Fibroblast of lung (primary cell): ENCODE results near the gene HRG. TPM values are rescaled to one million over a fixed set of nuclear protein-coding genes. Genes with fewer than 3 reads are reported as not detected.

Experiments used
- DNase-seq, 2 donors: peaks; one replicate each; pipeline versions ENCODE4 v3.0.0 to v3.0.0-alpha.2; 2010; ENCODE audit warnings: low read depth in 2 of 2
- H2AFZ ChIP-seq: 2 replicates; pipeline ENCODE4 v1.5.1; 2012; ENCODE audit warnings: low read length, control low read depth, inconsistent platforms
- H3K27ac ChIP-seq: 2 replicates; pipeline ENCODE4 v1.5.1; 2011; ENCODE audit warnings: low read length, control low read depth; ENCODE audit not compliant: insufficient read depth
- H3K27me3 ChIP-seq: 2 replicates; pipeline ENCODE4 v1.5.1; 2011; ENCODE audit warnings: mild to moderate bottlenecking, low read length; ENCODE audit not compliant: control insufficient read depth, insufficient read depth
- H3K36me3 ChIP-seq: 2 replicates; pipeline ENCODE4 v1.5.1; 2011; ENCODE audit warnings: low read length; ENCODE audit not compliant: control insufficient read depth, insufficient read depth
- H3K4me1 ChIP-seq: 2 replicates; pipeline ENCODE4 v1.5.1; 2011; ENCODE audit warnings: low read length; ENCODE audit not compliant: control insufficient read depth, insufficient read depth; ENCODE audit errors: extremely low read depth
- H3K4me2 ChIP-seq: 2 replicates; pipeline ENCODE4 v1.5.1; 2011; ENCODE audit warnings: low read length, control low read depth; ENCODE audit not compliant: insufficient read depth; ENCODE audit errors: extremely low read depth
- H3K4me3 ChIP-seq, 4 experiments: fragments of 200-600 bp in 1 of 4; sonication (generic) in 1 of 4; replicated peaks in 1 of 4; 2 replicates each; pipeline ENCODE4 v1.5.1; 2011 to 2016; ENCODE audit warnings: low read length in 4 of 4, low read depth in 3 of 4, mild to moderate bottlenecking in 3 of 4, control low read depth in 2 of 4, inconsistent platforms in 1 of 4, mixed read lengths in 1 of 4; ENCODE audit not compliant: insufficient read depth in 1 of 4; ENCODE audit errors: control extremely low read depth in 1 of 4
- H3K79me2 ChIP-seq: 2 replicates; pipeline ENCODE4 v1.5.1; 2012; ENCODE audit warnings: mild to moderate bottlenecking, low read length, inconsistent platforms; ENCODE audit not compliant: control insufficient read depth, insufficient read depth
- H3K9ac ChIP-seq: 2 replicates; pipeline ENCODE4 v1.5.1; 2011; ENCODE audit warnings: mild to moderate bottlenecking, low read length, control low read depth; ENCODE audit not compliant: insufficient read depth
- H3K9me3 ChIP-seq: 2 replicates; pipeline ENCODE4 v1.5.1; 2012; ENCODE audit warnings: low read depth, low read length; ENCODE audit not compliant: control insufficient read depth, insufficient read depth
- H4K20me1 ChIP-seq: 2 replicates; pipeline ENCODE4 v1.5.1; 2011; ENCODE audit warnings: low read length; ENCODE audit not compliant: control insufficient read depth, insufficient read depth; ENCODE audit errors: extremely low read depth
- EZH2 ChIP-seq: IDR thresholded peaks from 2 replicates; pipeline ENCODE4 v1.5.1; 2012; ENCODE audit warnings: low read length, control low read depth, mild to moderate bottlenecking; ENCODE audit errors: missing control alignments
- polyA plus RNA-seq, 2 donors: library from polyadenylated mRNA; depleted of rRNA in 1 of 2; stranded (reverse) in 1 of 2; unstranded in 1 of 2; fragments of >200 nt; gene quantifications; 2 replicates each; pipeline ENCODE4 v1.2.1, GENCODE V29; 2011 to 2012; ENCODE audit warnings: missing spikeins in 1 of 2
- total RNA-seq: library from RNA; depleted of rRNA; stranded (reverse); fragments of >200 nt; gene quantifications from 2 replicates; pipeline ENCODE4 v1.2.1, GENCODE V29; 2014
- TF ChIP-seq, protein P1 (sequence below), 2 donors: IDR thresholded peaks in 1 of 2; conservative IDR thresholded peaks in 1 of 2; 1 replicate in 1 of 2; 2 replicates in 1 of 2; pipeline ENCODE4 v1.5.1; 2011 to 2012; ENCODE audit warnings: low read length in 2 of 2, control low read depth in 1 of 2, inconsistent platforms in 1 of 2, low read depth in 1 of 2, mild to moderate bottlenecking in 1 of 2

The HRG gene
- total and polyA plus RNA-seq, 2 donors (not counting 1 experiment from before 2014, with no cell fraction given), result not detected

DNA sequence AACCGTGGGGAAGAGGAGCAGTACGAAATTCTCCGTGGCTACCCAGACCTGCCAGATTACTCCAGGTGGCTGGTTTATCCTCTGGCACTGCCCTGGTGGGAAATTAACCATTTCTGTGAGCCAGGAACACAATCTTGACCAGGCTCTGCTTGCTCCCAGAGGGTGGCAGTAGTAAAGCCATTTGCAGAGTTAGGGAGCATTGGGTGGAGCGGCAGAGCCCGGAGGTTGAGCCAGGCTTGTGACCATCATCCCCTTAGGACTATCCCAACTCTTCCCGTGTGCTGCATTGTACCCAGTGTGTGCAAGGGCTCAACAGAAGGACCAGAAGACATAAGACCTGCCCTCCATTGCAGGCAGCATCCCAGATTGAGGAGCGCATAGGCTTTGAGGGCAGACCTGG lies 56.6 kb downstream of the HRG start:
- Histone ChIP-seq H3K36me3 (no peaks in the 10 kb centered on the region), H3K9ac (no peak overlapping the region), H3K79me2 (no peaks in the 10 kb centered on the region), H2AFZ (no peak overlapping the region), H3K27ac (no peak overlapping the region), H4K20me1 (no peaks in the 10 kb centered on the region), H3K9me3 (no peaks in the 10 kb centered on the region), H3K4me2 (no peak overlapping the region), H3K4me3 (no peak overlapping the region), H3K4me1 (no peaks in the 10 kb centered on the region), H3K27me3 (no peaks in the 10 kb centered on the region)
- TF ChIP-seq, protein P1, sequence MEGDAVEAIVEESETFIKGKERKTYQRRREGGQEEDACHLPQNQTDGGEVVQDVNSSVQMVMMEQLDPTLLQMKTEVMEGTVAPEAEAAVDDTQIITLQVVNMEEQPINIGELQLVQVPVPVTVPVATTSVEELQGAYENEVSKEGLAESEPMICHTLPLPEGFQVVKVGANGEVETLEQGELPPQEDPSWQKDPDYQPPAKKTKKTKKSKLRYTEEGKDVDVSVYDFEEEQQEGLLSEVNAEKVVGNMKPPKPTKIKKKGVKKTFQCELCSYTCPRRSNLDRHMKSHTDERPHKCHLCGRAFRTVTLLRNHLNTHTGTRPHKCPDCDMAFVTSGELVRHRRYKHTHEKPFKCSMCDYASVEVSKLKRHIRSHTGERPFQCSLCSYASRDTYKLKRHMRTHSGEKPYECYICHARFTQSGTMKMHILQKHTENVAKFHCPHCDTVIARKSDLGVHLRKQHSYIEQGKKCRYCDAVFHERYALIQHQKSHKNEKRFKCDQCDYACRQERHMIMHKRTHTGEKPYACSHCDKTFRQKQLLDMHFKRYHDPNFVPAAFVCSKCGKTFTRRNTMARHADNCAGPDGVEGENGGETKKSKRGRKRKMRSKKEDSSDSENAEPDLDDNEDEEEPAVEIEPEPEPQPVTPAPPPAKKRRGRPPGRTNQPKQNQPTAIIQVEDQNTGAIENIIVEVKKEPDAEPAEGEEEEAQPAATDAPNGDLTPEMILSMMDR (conservative IDR thresholded peaks at IDR 0.05 in 1 of 2, IDR thresholded peaks at IDR 0.05 in 1 of 2; ENCODE audit: low read depth in 1 of 2, low read length in 2 of 2), result peak; percentile 8 to 23
- TF ChIP-seq EZH2, result no peak
- peak in 1 of 2 donors; percentile 11 for DNase-seq

DNA sequence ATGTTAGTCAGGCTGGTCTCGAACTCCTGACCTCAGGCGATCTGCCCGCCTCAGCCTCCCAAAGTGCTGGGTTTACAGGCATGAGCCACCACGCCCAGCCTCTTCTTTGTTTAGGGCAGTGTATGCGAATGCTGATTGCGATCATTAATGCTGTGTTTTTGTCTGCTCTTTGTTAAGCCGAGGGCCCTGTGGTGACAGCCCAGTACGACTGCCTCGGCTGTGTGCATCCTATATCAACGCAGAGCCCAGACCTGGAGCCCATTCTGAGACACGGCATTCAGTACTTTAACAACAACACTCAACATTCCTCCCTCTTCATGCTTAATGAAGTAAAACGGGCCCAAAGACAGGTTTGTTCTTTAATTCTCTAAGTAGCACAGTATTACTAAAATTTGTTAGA lies 59.1 kb downstream of the HRG start:
- Histone ChIP-seq H2AFZ (no peak overlapping the region), H3K27me3 (no peaks in the 10 kb centered on the region), H3K4me2 (no peak overlapping the region), H3K4me3 (no peak overlapping the region), H3K9ac (no peak overlapping the region), H4K20me1 (no peaks in the 10 kb centered on the region), H3K9me3 (no peaks in the 10 kb centered on the region), H3K4me1 (no peaks in the 10 kb centered on the region), H3K36me3 (no peaks in the 10 kb centered on the region), H3K27ac (no peak overlapping the region), H3K79me2 (no peaks in the 10 kb centered on the region)
- TF ChIP-seq, protein P1 (conservative IDR thresholded peaks at IDR 0.05 in 1 of 2, IDR thresholded peaks at IDR 0.05 in 1 of 2; ENCODE audit: low read depth in 1 of 2, low read length in 2 of 2), result no peak
- no peak for TF ChIP-seq EZH2
- DNase-seq, result no peak

Other genes with a start within 250 kb of the HRG start
- 0.99 and 1.0 TPM in 2 replicates for gene CRYGS, start 121.6 kb upstream of the HRG start, total RNA-seq
- 0.40 and 0.54 TPM in 2 replicates for gene CRYGS, start 121.6 kb upstream of the HRG start, polyA plus RNA-seq
- gene TBCCD1, start 98.7 kb upstream of the HRG start, total RNA-seq, result 13.1 and 13.7 TPM in 2 replicates
- gene TBCCD1, start 98.7 kb upstream of the HRG start, polyA plus RNA-seq, result 12.3 and 16.8 TPM in 2 replicates
- gene DNAJB11, start 95.3 kb upstream of the HRG start, total RNA-seq, result 33.1 and 37.5 TPM in 2 replicates
- gene DNAJB11, start 95.3 kb upstream of the HRG start, polyA plus RNA-seq, result 59.1 and 70.0 TPM in 2 replicates
- gene AHSG, start 53.0 kb upstream of the HRG start, total RNA-seq, result not detected in 2 replicates
- gene AHSG, start 53.0 kb upstream of the HRG start, polyA plus RNA-seq, result not detected in 2 replicates
- not detected in 2 replicates for gene FETUB, start 25.6 kb upstream of the HRG start, total RNA-seq
- not detected in 2 replicates for gene FETUB, start 25.6 kb upstream of the HRG start, polyA plus RNA-seq
- gene KNG1, start 51.3 kb downstream of the HRG start, total RNA-seq, result not detected in 2 replicates
- gene KNG1, start 51.3 kb downstream of the HRG start, polyA plus RNA-seq, result not detected in 2 replicates
- 1,128 and 1,135 TPM in 2 replicates for gene EIF4A2, start 117.6 kb downstream of the HRG start, total RNA-seq
- gene EIF4A2, start 117.6 kb downstream of the HRG start, polyA plus RNA-seq, result 391 and 432 TPM in 2 replicates
- gene RFC4, start 140.5 kb downstream of the HRG start, total RNA-seq, result 11.3 and 15.0 TPM in 2 replicates
- gene RFC4, start 140.5 kb downstream of the HRG start, polyA plus RNA-seq, result 16.8 and 29.1 TPM in 2 replicates
- not detected in 2 replicates for gene ADIPOQ, start 176.7 kb downstream of the HRG start, total RNA-seq
- gene ADIPOQ, start 176.7 kb downstream of the HRG start, polyA plus RNA-seq, result not detected in 2 replicates